ENCODE data around the gene SNX7.

Gene SNX7

DNA sequence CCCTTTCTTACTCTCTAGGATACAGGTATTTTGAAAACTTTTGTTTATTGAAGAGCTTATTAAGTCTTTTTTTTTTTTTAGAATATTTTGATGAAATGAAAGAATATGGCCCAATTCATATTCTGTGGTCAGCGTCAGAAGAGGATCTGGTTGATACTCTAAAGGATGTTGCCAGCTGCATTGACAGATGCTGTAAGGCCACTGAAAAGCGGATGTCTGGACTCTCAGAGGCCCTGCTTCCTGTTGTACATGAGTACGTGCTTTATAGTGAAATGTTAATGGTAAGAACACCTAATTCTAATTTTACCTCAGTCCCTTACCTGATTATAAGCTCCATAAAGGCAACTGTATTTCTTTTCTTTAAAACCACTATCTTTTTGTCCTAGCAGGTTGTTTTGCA lies 37.1 kb downstream of the SNX7 start:
- TF ChIP-seq, protein P1, sequence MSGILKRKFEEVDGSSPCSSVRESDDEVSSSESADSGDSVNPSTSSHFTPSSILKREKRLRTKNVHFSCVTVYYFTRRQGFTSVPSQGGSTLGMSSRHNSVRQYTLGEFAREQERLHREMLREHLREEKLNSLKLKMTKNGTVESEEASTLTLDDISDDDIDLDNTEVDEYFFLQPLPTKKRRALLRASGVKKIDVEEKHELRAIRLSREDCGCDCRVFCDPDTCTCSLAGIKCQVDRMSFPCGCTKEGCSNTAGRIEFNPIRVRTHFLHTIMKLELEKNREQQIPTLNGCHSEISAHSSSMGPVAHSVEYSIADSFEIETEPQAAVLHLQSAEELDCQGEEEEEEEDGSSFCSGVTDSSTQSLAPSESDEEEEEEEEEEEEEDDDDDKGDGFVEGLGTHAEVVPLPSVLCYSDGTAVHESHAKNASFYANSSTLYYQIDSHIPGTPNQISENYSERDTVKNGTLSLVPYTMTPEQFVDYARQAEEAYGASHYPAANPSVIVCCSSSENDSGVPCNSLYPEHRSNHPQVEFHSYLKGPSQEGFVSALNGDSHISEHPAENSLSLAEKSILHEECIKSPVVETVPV (CRISPR knock-in tag; IDR thresholded peaks at IDR 0.05) = no peak
- TF ChIP-seq, protein P2, sequence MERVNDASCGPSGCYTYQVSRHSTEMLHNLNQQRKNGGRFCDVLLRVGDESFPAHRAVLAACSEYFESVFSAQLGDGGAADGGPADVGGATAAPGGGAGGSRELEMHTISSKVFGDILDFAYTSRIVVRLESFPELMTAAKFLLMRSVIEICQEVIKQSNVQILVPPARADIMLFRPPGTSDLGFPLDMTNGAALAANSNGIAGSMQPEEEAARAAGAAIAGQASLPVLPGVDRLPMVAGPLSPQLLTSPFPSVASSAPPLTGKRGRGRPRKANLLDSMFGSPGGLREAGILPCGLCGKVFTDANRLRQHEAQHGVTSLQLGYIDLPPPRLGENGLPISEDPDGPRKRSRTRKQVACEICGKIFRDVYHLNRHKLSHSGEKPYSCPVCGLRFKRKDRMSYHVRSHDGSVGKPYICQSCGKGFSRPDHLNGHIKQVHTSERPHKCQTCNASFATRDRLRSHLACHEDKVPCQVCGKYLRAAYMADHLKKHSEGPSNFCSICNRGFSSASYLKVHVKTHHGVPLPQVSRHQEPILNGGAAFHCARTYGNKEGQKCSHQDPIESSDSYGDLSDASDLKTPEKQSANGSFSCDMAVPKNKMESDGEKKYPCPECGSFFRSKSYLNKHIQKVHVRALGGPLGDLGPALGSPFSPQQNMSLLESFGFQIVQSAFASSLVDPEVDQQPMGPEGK (CRISPR knock-in tag; IDR thresholded peaks at IDR 0.05; ENCODE audit: borderline replicate concordance) = no peak
- no peak for TF ChIP-seq ZC3H10 (CRISPR knock-in tag; IDR thresholded peaks at IDR 0.05)
- TF ChIP-seq ZFP30 (CRISPR knock-in tag; IDR thresholded peaks at IDR 0.05) = no peak
- TF ChIP-seq ZNF8 (CRISPR knock-in tag; IDR thresholded peaks at IDR 0.05) = no peak
- TF ChIP-seq, protein P3, sequence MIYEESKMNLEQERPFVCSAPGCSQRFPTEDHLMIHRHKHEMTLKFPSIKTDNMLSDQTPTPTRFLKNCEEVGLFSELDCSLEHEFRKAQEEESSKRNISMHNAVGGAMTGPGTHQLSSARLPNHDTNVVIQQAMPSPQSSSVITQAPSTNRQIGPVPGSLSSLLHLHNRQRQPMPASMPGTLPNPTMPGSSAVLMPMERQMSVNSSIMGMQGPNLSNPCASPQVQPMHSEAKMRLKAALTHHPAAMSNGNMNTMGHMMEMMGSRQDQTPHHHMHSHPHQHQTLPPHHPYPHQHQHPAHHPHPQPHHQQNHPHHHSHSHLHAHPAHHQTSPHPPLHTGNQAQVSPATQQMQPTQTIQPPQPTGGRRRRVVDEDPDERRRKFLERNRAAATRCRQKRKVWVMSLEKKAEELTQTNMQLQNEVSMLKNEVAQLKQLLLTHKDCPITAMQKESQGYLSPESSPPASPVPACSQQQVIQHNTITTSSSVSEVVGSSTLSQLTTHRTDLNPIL (CRISPR knock-in tag; IDR thresholded peaks at IDR 0.05; ENCODE audit: low read depth) = no peak
- no peak for TF ChIP-seq TOX (CRISPR knock-in tag; IDR thresholded peaks at IDR 0.05; ENCODE audit: borderline replicate concordance)
- no peak for TF ChIP-seq PPARA (CRISPR knock-in tag; IDR thresholded peaks at IDR 0.05; ENCODE audit: borderline replicate concordance)
- no peak for TF ChIP-seq TCF4 (CRISPR knock-in tag; IDR thresholded peaks at IDR 0.05; ENCODE audit: borderline replicate concordance)
- no peak for TF ChIP-seq ARNTL (CRISPR knock-in tag; IDR thresholded peaks at IDR 0.05; ENCODE audit: borderline replicate concordance, low read depth)
- TF ChIP-seq CSDC2 (CRISPR knock-in tag; IDR thresholded peaks at IDR 0.05) = no peak
- TF ChIP-seq ZNF565 (CRISPR knock-in tag; conservative IDR thresholded peaks at IDR 0.05; ENCODE audit: low read depth) = no peak
- TF ChIP-seq RARB (CRISPR knock-in tag; IDR thresholded peaks at IDR 0.05) = no peak
- TF ChIP-seq BACH2 (CRISPR knock-in tag; IDR thresholded peaks at IDR 0.05; ENCODE audit: borderline replicate concordance) = no peak
- TF ChIP-seq, protein P4, sequence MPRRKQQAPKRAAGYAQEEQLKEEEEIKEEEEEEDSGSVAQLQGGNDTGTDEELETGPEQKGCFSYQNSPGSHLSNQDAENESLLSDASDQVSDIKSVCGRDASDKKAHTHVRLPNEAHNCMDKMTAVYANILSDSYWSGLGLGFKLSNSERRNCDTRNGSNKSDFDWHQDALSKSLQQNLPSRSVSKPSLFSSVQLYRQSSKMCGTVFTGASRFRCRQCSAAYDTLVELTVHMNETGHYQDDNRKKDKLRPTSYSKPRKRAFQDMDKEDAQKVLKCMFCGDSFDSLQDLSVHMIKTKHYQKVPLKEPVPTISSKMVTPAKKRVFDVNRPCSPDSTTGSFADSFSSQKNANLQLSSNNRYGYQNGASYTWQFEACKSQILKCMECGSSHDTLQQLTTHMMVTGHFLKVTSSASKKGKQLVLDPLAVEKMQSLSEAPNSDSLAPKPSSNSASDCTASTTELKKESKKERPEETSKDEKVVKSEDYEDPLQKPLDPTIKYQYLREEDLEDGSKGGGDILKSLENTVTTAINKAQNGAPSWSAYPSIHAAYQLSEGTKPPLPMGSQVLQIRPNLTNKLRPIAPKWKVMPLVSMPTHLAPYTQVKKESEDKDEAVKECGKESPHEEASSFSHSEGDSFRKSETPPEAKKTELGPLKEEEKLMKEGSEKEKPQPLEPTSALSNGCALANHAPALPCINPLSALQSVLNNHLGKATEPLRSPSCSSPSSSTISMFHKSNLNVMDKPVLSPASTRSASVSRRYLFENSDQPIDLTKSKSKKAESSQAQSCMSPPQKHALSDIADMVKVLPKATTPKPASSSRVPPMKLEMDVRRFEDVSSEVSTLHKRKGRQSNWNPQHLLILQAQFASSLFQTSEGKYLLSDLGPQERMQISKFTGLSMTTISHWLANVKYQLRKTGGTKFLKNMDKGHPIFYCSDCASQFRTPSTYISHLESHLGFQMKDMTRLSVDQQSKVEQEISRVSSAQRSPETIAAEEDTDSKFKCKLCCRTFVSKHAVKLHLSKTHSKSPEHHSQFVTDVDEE (CRISPR knock-in tag; IDR thresholded peaks at IDR 0.05) = no peak
- TF ChIP-seq, protein P5, sequence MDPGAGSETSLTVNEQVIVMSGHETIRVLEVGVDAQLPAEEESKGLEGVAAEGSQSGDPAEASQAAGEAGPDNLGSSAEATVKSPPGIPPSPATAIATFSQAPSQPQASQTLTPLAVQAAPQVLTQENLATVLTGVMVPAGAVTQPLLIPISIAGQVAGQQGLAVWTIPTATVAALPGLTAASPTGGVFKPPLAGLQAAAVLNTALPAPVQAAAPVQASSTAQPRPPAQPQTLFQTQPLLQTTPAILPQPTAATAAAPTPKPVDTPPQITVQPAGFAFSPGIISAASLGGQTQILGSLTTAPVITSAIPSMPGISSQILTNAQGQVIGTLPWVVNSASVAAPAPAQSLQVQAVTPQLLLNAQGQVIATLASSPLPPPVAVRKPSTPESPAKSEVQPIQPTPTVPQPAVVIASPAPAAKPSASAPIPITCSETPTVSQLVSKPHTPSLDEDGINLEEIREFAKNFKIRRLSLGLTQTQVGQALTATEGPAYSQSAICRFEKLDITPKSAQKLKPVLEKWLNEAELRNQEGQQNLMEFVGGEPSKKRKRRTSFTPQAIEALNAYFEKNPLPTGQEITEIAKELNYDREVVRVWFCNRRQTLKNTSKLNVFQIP (CRISPR knock-in tag; IDR thresholded peaks at IDR 0.05; ENCODE audit: borderline replicate concordance, low read depth) = no peak
- no peak for ATAC-seq

DNA sequence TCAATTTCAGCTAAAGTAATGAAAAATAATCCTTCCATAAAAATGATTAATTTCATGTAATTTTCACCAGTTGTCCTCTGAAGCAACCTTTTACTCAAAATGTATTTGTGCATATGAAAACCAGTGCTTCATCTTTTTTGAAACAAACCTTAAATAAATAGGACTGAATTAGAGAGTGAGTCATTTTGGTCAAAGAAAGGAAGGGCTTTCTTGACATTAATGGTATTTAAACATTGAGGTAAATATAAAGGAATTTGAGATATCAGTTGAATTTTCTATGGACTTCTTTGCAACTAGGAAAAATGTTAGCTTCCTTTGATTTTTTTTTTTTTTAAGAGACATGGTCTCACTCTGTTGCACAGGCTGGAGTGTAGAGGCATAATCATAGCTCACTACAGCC lies 38.7 kb downstream of the SNX7 start:
- ATAC-seq = no peak
- TF ChIP-seq, protein P5 (CRISPR knock-in tag; IDR thresholded peaks at IDR 0.05; ENCODE audit: borderline replicate concordance, low read depth) = no peak
- TF ChIP-seq ZNF70 (CRISPR knock-in tag; IDR thresholded peaks at IDR 0.05) (no peak), ISL1 (CRISPR knock-in tag; IDR thresholded peaks at IDR 0.05) (no peak), SNAI2 (CRISPR knock-in tag; IDR thresholded peaks at IDR 0.05) (no peak), ARNTL (CRISPR knock-in tag; IDR thresholded peaks at IDR 0.05; ENCODE audit: borderline replicate concordance, low read depth) (no peak), ZFP3 (CRISPR knock-in tag; IDR thresholded peaks at IDR 0.05) (no peak)
- TF ChIP-seq, protein P1 (CRISPR knock-in tag; IDR thresholded peaks at IDR 0.05) = no peak
